ENCODE results near the gene JARID2. TPM values are rescaled to one million over a fixed set of nuclear protein-coding genes. Genes with fewer than 3 reads are reported as not detected.

The JARID2 gene
- total and polyA plus RNA-seq, 2 of the 8 experiments (the other 6 are each of a cell fraction or from before 2014, with no cell fraction given): 60.1 to 239 TPM

DNA sequence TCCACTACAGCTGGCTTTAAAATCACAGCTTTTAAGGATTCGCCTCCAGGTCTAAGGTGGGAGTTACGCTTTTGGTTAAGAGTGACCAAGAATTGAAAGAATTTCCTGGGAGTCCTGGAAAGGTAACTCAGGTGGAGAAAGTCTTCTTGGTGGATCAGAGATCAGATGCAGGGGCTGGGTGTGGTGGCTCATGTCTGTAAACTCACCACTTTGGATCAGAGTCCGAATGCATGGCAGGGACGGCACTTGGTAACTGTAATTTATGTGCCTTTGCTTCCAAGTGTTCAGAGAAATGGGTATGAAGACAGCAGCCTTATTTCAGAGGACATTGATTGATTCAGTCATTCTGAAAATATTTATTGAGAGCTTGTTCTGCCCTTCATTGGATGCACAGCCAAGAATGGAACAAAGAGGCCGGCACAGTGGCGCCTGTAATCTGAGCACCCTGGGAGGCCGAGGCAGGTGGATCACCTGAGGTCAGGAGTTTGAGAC is 18.0 kb upstream of the JARID2 start:
- peak overlapping the region; percentile 12; the same call in 1 of the 2 replicates for H2BK12ac ChIP-seq (ENCODE audit: low read depth, low read length)
- no peak overlapping the region for H2AFZ ChIP-seq (ENCODE audit: low read length)
- H3K23me2 ChIP-seq (ENCODE audit: low read depth, low read length): no peaks in the 10 kb centered on the region
- no peak overlapping the region for H3K9ac ChIP-seq (replicated peaks in 1 of 4; ENCODE audit: extremely low read depth in 1 of 4, low read depth in 3 of 4, low read length in 3 of 4)
- peaks cover 2 to 5% (median 4%) of the 10 kb centered on the region in 4 experiments; a peak in 4 of 7 replicates for H3K4me1 ChIP-seq (replicated peaks in 1 of 4; ENCODE audit: control insufficient read depth in 3 of 4, insufficient read depth in 4 of 4, low read length in 3 of 4)
- H2BK120ac ChIP-seq (replicated peaks; ENCODE audit: low read depth, low read length): peak overlapping the region; percentile 65
- CTCF ChIA-PET (ENCODE audit: partially characterized antibody): no interaction called here
- H3K27me3 ChIP-seq (replicated peaks in 1 of 4; ENCODE audit: control insufficient read depth in 3 of 4, extremely low read depth in 1 of 4, insufficient read depth in 3 of 4, low read length in 3 of 4): no peaks in the 10 kb centered on the region
- no peaks in the 10 kb centered on the region for H3K9me3 ChIP-seq (ENCODE audit: insufficient read depth in 2 of 2, low read depth in 1 of 2, low read length in 1 of 2)
- H4K20me1 ChIP-seq (replicated peaks in 1 of 2; ENCODE audit: control insufficient read depth in 1 of 2, insufficient read depth in 2 of 2, low read length in 2 of 2): no peaks in the 10 kb centered on the region
- no peak overlapping the region for H2AK5ac ChIP-seq (ENCODE audit: low read depth, low read length)
- no peak overlapping the region for H3K27ac ChIP-seq (ENCODE audit: low read depth, low read length)
- H2BK15ac ChIP-seq (ENCODE audit: low read length): no peak overlapping the region
- H3K79me2 ChIP-seq (ENCODE audit: control insufficient read depth in 1 of 2, insufficient read depth in 2 of 2, low read length in 2 of 2): no peaks in the 10 kb centered on the region
- DNase-seq (ENCODE audit: low read depth in 1 of 2, low spot score in 2 of 2) (no peak), FAIRE-seq (no peak)
- H4K8ac ChIP-seq (ENCODE audit: extremely low read depth, insufficient read depth, low read length): no peak overlapping the region
- POLR2A ChIA-PET (ENCODE audit: partially characterized antibody): no interaction called here
- H2BK20ac ChIP-seq (ENCODE audit: low read length): peak overlapping the region; percentile 10; the same call in 1 of the 2 replicates
- no peak overlapping the region for H3K23ac ChIP-seq (ENCODE audit: insufficient read length)
- no peak overlapping the region for H3K4me2 ChIP-seq (ENCODE audit: insufficient read depth in 1 of 2, low read depth in 2 of 2, low read length in 2 of 2)
- no peaks in the 10 kb centered on the region for H3K79me1 ChIP-seq (ENCODE audit: low read depth, low read length)
- no peak overlapping the region for H3K56ac ChIP-seq (replicated peaks; ENCODE audit: insufficient read length, low read depth, low read length)
- peak overlapping the region; percentile 72 for H4K91ac ChIP-seq (replicated peaks; ENCODE audit: insufficient read length, low read length)
- no peak overlapping the region for H3K4me3 ChIP-seq (ENCODE audit: extremely low read depth in 1 of 4, insufficient read depth in 2 of 4, low read depth in 3 of 4, low read length in 4 of 4)
- no peak overlapping the region for H4K5ac ChIP-seq (ENCODE audit: insufficient read length, low read depth, low read length)
- H3K36me3 ChIP-seq (ENCODE audit: control insufficient read depth in 2 of 4, insufficient read depth in 4 of 4, low read length in 3 of 4): no peaks in the 10 kb centered on the region
- H3K4ac ChIP-seq (replicated peaks; ENCODE audit: insufficient read length, low read depth, low read length): no peak overlapping the region
- WGBS, 2 experiments (ENCODE audit: extremely low coverage in 1 of 2, insufficient coverage in 1 of 2, insufficient read length in 1 of 2, insufficient replicate concordance in 2 of 2, low coverage in 1 of 2, low lambda C conversion rate in 2 of 2, missing lambda C conversion rate in 1 of 2): 94% methylated on average over 7 of the region's 7 CpGs; no CpG with 5 or more reads in 1 of the 2 experiments
- H3K14ac ChIP-seq (ENCODE audit: insufficient read length): no peak overlapping the region
- peak overlapping the region; percentile 15; the same call in 1 of the 2 replicates for H3K18ac ChIP-seq (ENCODE audit: extremely low read depth, low read length)
- H2BK5ac ChIP-seq (ENCODE audit: low read depth, low read length): peak overlapping the region; percentile 55; the same call in 1 of the 2 replicates
- TF ChIP-seq KDM5A (IDR thresholded peaks at IDR 0.05; ENCODE audit: low read length) (no peak), YY1 (IDR thresholded peaks at IDR 0.05; ENCODE audit: low read depth, low read length) (no peak), RNF2 (IDR thresholded peaks at IDR 0.05; ENCODE audit: borderline replicate concordance, low read depth, low read length, missing control alignments, poor library complexity, severe bottlenecking) (no peak), CTBP2 (IDR thresholded peaks at IDR 0.05; ENCODE audit: borderline replicate concordance, insufficient read depth, insufficient read length, low read length) (no peak), SIX5 (IDR thresholded peaks at IDR 0.05; ENCODE audit: low read depth, low read length) (no peak), SRF (IDR thresholded peaks at IDR 0.05; ENCODE audit: low read depth, low read length) (no peak), SP2 (IDR thresholded peaks at IDR 0.05; ENCODE audit: low read length) (no peak), SP1 (IDR thresholded peaks at IDR 0.05; ENCODE audit: low read depth, low read length) (no peak), TCF12 (IDR thresholded peaks at IDR 0.05; ENCODE audit: low read depth, low read length) (no peak), CHD1 (IDR thresholded peaks at IDR 0.05; ENCODE audit: low read depth, low read length) (no peak), MAFK (IDR thresholded peaks at IDR 0.05; ENCODE audit: low read depth, low read length) (no peak), HDAC2 (IDR thresholded peaks at IDR 0.05; ENCODE audit: borderline replicate concordance in 1 of 2, low read depth in 2 of 2, low read length in 2 of 2) (no peak)
- TF ChIP-seq, protein P1, sequence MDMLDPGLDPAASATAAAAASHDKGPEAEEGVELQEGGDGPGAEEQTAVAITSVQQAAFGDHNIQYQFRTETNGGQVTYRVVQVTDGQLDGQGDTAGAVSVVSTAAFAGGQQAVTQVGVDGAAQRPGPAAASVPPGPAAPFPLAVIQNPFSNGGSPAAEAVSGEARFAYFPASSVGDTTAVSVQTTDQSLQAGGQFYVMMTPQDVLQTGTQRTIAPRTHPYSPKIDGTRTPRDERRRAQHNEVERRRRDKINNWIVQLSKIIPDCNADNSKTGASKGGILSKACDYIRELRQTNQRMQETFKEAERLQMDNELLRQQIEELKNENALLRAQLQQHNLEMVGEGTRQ (IDR thresholded peaks at IDR 0.05; ENCODE audit: low read length): no peak
